HEK293T (cell line): ENCODE results near the gene CHD3.

Experiments
- CTCF ChIA-PET: fragments of 350-600 bp; formaldehyde crosslinking; extraction: SDS; loops from one replicate; lab custom pipeline; 2021; ENCODE audit warnings: antibody characterized with exemption, inconsistent platforms; lab: Yijun Ruan, JAX
- POLR2A ChIA-PET: fragments of 350-600 bp; formaldehyde crosslinking; extraction: SDS; loops from one replicate; lab custom pipeline; 2020; ENCODE audit warnings: antibody characterized with exemption, inconsistent platforms; lab: Yijun Ruan, JAX
- DNase-seq: peaks from one replicate; pipeline ENCODE4 v3.0.0; 2012; ENCODE audit warnings: mixed read lengths; ENCODE audit errors: extremely low spot score
- ARNT ChIP-seq: fragments of 450-650 bp; IDR thresholded peaks from 2 replicates; pipeline ENCODE4 v1.6.1; 2017; ENCODE audit warnings: mild to moderate bottlenecking
- BHLHE40 ChIP-seq: fragments of 450-650 bp; IDR thresholded peaks from 2 replicates; pipeline ENCODE4 v1.6.1; 2016; ENCODE audit warnings: mild to moderate bottlenecking, moderate library complexity, borderline replicate concordance
- CTBP1 ChIP-seq: fragments of 450-650 bp; IDR thresholded peaks from 2 replicates; pipeline ENCODE4 v1.6.1; 2016; ENCODE audit warnings: borderline replicate concordance
- ELF4 ChIP-seq: fragments of 450-650 bp; IDR thresholded peaks from 2 replicates; pipeline ENCODE4 v1.6.1; 2017; ENCODE audit warnings: antibody characterized with exemption
- FOXA1 ChIP-seq: fragments of 450-650 bp; IDR thresholded peaks from 2 replicates; pipeline ENCODE4 v1.6.1; 2016; ENCODE audit warnings: mild to moderate bottlenecking
- FOXK2 ChIP-seq: fragments of 450-650 bp; IDR thresholded peaks from 2 replicates; pipeline ENCODE4 v1.6.1; 2016; ENCODE audit warnings: mild to moderate bottlenecking
- FOXM1 ChIP-seq: fragments of 450-650 bp; IDR thresholded peaks from 2 replicates; pipeline ENCODE4 v1.6.1; 2017; ENCODE audit warnings: mild to moderate bottlenecking, borderline replicate concordance
- HDGF ChIP-seq: fragments of 450-650 bp; IDR thresholded peaks from 2 replicates; pipeline ENCODE4 v1.6.1; 2017; ENCODE audit warnings: antibody characterized with exemption, borderline replicate concordance
- L3MBTL2 ChIP-seq: fragments of 450-650 bp; conservative IDR thresholded peaks from 2 replicates; pipeline ENCODE4 v1.6.1; 2016; ENCODE audit warnings: mild to moderate bottlenecking
- LEF1 ChIP-seq: fragments of 450-650 bp; IDR thresholded peaks from 2 replicates; pipeline ENCODE4 v1.6.1; 2017; ENCODE audit warnings: mild to moderate bottlenecking, borderline replicate concordance
- NFRKB ChIP-seq: fragments of 450-650 bp; IDR thresholded peaks from 2 replicates; pipeline ENCODE4 v1.6.1; 2016; ENCODE audit warnings: mild to moderate bottlenecking, moderate library complexity
- SP1 ChIP-seq: fragments of 450-650 bp; IDR thresholded peaks from 2 replicates; pipeline ENCODE4 v1.6.1; 2017
- SUZ12 ChIP-seq: fragments of 450-650 bp; IDR thresholded peaks from 2 replicates; pipeline ENCODE4 v1.6.1; 2016; ENCODE audit warnings: mild to moderate bottlenecking
- TARDBP ChIP-seq: fragments of 450-650 bp; IDR thresholded peaks from 2 replicates; pipeline ENCODE4 v1.6.1; 2016
- ZNF384 ChIP-seq: fragments of 450-650 bp; IDR thresholded peaks from 2 replicates; pipeline ENCODE4 v1.6.1; 2016
- TF ChIP-seq, protein P1 (sequence below): fragments of 450-650 bp; IDR thresholded peaks from 2 replicates; pipeline ENCODE4 v1.6.1; 2016

The CHD3 gene

DNA sequence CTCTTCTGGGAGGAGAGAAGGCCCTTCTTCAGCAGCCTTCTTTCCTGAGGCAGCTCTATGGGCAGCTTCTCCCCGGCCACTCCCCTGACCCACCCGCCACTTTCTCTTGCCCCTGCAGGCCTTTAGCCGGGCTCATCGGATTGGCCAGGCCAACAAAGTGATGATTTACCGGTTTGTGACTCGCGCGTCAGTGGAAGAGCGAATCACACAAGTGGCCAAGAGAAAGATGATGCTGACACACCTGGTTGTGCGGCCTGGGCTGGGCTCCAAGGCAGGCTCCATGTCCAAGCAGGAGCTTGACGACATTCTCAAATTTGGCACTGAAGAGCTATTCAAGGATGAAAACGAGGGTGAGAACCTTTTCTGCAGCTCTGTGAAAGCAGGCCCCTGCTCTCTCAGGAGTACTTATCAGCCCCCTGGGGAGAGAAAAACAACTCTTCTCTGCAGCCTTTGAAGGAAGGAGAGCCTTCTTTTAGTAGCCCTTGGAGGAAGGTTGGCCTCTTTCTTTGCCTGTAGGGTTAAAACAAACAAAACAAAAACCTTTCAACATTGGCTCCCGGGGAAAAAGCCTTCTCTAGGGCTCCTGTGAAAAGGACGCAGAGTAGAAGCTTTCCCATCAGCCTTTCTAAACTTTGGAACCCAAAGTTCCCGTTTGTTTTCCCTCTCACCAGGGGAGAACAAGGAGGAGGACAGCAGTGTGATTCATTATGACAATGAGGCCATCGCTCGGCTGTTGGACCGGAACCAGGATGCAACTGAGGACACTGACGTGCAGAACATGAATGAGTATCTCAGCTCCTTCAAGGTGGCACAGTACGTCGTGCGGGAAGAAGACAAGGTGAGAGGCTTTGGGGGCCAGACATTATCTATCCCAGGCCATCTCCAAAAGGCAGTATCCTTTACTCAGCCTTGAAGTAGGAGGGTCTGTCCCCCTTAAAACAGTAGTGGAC lies 14.8 kb downstream of the CHD3 start:
- ChIA-PET POLR2A (interaction anchor here (0.9 to 1.3 kb wide), 2 partner anchors 9 to 80 kb away, joined by 3 read pairs; no protein-coding TSS in a partner anchor), CTCF (interaction anchor here (0.6 kb wide), 1 partner anchor 87 kb away, joined by 3 read pairs; no protein-coding TSS in a partner anchor)
- DNase-seq = peak; percentile 44
- TF ChIP-seq ZNF384 (no peak), FOXK2 (no peak), SP1 (no peak)
- TF ChIP-seq, protein P1, sequence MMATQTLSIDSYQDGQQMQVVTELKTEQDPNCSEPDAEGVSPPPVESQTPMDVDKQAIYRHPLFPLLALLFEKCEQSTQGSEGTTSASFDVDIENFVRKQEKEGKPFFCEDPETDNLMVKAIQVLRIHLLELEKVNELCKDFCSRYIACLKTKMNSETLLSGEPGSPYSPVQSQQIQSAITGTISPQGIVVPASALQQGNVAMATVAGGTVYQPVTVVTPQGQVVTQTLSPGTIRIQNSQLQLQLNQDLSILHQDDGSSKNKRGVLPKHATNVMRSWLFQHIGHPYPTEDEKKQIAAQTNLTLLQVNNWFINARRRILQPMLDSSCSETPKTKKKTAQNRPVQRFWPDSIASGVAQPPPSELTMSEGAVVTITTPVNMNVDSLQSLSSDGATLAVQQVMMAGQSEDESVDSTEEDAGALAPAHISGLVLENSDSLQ = peak; percentile 51

DNA sequence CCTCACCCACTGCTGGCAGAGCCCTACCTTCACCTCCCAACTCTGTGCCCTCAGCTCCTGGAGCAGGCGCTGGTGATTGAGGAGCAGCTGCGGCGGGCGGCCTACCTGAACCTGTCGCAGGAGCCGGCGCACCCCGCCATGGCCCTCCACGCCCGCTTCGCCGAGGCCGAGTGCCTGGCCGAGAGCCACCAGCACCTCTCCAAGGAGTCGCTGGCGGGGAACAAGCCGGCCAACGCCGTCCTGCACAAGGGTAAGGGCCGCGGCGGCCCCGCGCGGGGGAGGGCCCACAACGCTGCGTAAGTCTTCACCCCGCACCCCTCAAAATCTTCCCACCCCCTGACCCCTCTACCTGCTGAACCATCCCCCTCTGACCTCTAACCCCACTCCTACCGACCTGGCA lies 20.5 kb downstream of the CHD3 start:
- DNase-seq = no peak
- ChIA-PET CTCF (no interaction called here), POLR2A (interaction anchor here (1.3 kb wide), 1 partner anchor 81 kb away, joined by 4 read pairs; no protein-coding TSS in a partner anchor)
- TF ChIP-seq FOXK2 = no peak
- no peak for TF ChIP-seq L3MBTL2
- no peak for TF ChIP-seq BHLHE40
- TF ChIP-seq, protein P1 = no peak
- no peak for TF ChIP-seq HDGF
- TF ChIP-seq SP1 = no peak
- TF ChIP-seq NFRKB = no peak
- no peak for TF ChIP-seq LEF1
- TF ChIP-seq SUZ12 = no peak
- TF ChIP-seq TARDBP = no peak

DNA sequence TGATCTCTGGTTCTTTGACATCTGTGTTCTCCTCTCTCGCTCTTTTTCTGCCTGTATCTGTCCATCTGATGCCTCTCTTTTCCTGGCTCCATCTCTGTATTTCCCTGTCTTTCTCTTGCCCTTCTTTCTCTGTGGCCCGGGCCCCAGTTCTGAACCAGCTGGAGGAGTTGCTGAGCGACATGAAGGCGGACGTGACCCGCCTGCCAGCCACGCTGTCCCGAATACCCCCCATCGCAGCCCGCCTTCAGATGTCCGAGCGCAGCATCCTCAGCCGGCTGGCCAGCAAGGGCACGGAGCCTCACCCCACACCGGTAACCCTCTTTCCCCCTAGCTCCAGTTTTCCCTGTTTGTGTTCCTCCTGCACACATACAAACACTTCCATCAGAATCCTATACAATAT lies 21.7 kb downstream of the CHD3 start:
- TF ChIP-seq ELF4 (no peak), FOXA1 (no peak), TARDBP (no peak)
- ChIA-PET POLR2A (no interaction called here), CTCF (no interaction called here)
- DNase-seq = no peak

DNA sequence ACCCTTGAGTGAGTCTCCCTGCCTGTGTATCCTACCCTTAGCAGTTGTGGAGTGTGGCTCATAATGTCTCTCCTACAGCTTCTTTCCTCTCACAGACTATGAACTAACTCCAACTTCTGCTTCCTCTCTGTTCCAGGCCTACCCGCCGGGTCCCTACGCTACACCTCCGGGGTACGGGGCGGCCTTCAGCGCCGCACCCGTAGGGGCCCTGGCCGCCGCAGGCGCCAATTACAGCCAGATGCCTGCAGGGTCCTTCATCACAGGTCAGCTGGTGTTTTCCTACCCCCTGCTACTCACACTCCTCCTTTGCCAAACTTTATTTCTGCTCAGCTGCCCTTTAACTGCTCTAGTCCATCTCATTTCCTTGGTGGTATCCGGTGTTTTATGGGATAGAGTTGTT lies 22.1 kb downstream of the CHD3 start:
- DNase-seq = no peak
- POLR2A ChIA-PET = no interaction called here
- CTCF ChIA-PET = no interaction called here

DNA sequence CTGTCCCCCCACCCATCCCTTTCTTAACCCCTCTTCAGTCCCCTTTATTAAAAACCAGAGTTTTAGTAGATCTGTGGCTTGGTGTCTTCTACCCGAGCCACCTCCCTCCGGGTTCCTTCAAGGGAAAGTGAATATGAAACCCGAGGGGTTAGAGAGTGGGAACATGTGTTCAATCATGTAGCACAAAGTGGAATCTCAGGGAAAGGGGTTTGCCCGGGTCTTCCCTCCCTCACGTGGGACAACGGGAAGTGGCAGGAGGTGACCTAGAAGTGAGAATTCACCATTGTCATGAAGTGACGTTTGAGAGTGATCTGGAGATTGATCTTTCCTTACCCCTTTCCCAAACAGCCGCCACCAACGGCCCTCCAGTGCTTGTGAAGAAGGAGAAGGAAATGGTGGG lies 22.5 kb downstream of the CHD3 start:
- ChIA-PET POLR2A (no interaction called here), CTCF (no interaction called here)
- TF ChIP-seq BHLHE40 (no peak), TARDBP (no peak), SUZ12 (no peak)
- no peak for DNase-seq

More for the DNA sequence above, 22.1 kb downstream of the CHD3 start:
- no peak for TF ChIP-seq FOXK2
- TF ChIP-seq CTBP1 = no peak
- no peak for TF ChIP-seq SP1
- TF ChIP-seq BHLHE40 = no peak
- TF ChIP-seq SUZ12 = no peak
- TF ChIP-seq, protein P1 = no peak
- no peak for TF ChIP-seq TARDBP
- TF ChIP-seq LEF1 = no peak
- no peak for TF ChIP-seq NFRKB
- TF ChIP-seq FOXM1 = no peak
- no peak for TF ChIP-seq HDGF
- no peak for TF ChIP-seq FOXA1
- TF ChIP-seq ZNF384 = no peak
- TF ChIP-seq ARNT = no peak
- no peak for TF ChIP-seq ELF4
- TF ChIP-seq L3MBTL2 = no peak

DNA sequence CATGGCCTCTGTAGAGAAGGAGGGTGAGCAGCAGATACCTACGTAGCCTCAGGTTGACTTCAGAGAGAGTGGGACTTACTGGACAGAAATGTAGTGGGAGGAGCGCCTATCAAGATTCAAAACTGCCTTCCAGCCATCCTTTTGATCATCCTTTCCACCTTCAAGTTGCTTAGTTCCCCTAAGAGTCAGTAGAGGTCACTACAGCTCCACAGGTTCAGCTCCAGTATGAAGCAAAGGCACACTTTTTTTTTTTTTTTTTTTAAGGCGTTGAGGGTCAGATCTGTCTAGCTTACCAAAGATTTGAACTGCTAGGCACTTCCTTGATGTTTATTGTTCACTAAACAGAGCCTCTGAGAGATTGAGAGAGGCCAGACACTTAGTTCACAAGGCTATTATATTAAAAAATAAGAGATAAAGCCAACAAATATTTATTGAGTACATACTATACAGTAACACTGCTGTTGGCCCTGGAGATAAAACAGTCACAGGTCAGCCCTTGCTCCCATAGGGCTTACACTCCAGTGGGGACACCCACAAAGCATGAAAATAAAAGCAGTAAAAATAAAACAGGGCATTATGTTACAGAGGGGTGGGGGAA lies 24.4 kb downstream of the CHD3 start:
- CTCF ChIA-PET = interaction anchor here (0.6 to 1.2 kb wide), 7 partner anchors 31 to 413 kb away, joined by 3 to 4 read pairs (median 3); no protein-coding TSS in a partner anchor
- TF ChIP-seq ZNF384 (peak; percentile 100), NFRKB (no peak)
- POLR2A ChIA-PET = interaction anchor here (1.1 to 2.4 kb wide), 2 partner anchors 19 to 71 kb away, joined by 4 to 9 read pairs; partner anchors contain the start of genes CNTROB and TRAPPC1
- peak; percentile 64 for DNase-seq

DNA sequence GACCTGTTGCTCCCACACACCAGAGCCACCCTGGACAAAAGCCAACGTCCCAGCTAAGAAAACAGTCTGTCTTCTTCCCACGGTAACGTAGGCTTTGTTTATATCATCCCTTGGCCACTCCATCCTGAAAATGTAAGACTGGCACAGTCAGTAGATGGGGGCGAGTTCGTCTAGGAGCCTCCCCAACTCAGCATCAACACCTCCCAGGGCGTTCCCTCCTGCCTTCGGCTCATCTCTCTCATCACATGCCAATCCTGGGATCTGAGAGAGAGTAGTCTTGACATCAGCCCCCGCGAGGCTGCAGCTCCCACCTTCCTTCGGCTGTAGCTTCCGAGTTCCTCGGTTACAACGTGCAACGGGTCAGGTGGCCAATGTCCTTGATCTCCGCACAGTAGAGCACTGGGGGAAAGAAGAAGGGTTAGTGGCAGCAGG lies 26.6 kb downstream of the CHD3 start:
- POLR2A ChIA-PET = interaction anchor here (0.7 to 6.0 kb wide), 15 partner anchors 8 to 295 kb away, joined by 3 to 69 read pairs (median 4); partner anchors contain the start of genes AURKB, CNTROB, KDM6B and TRAPPC1
- TF ChIP-seq LEF1 = no peak
- TF ChIP-seq BHLHE40 = no peak
- TF ChIP-seq SUZ12 = no peak
- TF ChIP-seq ZNF384 = peak; percentile 10; the same call in 1 of the 2 replicates
- TF ChIP-seq CTBP1 = no peak
- CTCF ChIA-PET = interaction anchor here (2.3 to 2.8 kb wide), 2 partner anchors 75 to 142 kb away, joined by 7 to 14 read pairs; no protein-coding TSS in a partner anchor
- no peak for DNase-seq
